Fibroblast of lung (primary cell): ENCODE measurements around the gene CENPW. TPM values are rescaled to one million over a fixed set of nuclear protein-coding genes. Genes with fewer than 3 reads are reported as not detected.

ENCODE experiments used
- DNase-seq, 2 donors: peaks; one replicate each; pipeline versions ENCODE4 v3.0.0 to v3.0.0-alpha.2; 2010; ENCODE audit warnings: low read depth in 2 of 2
- H2AFZ ChIP-seq: 2 replicates; pipeline ENCODE4 v1.5.1; 2012; ENCODE audit warnings: low read length, control low read depth, inconsistent platforms
- H3K27ac ChIP-seq: 2 replicates; pipeline ENCODE4 v1.5.1; 2011; ENCODE audit warnings: low read length, control low read depth; ENCODE audit not compliant: insufficient read depth
- H3K27me3 ChIP-seq: 2 replicates; pipeline ENCODE4 v1.5.1; 2011; ENCODE audit warnings: mild to moderate bottlenecking, low read length; ENCODE audit not compliant: control insufficient read depth, insufficient read depth
- H3K36me3 ChIP-seq: 2 replicates; pipeline ENCODE4 v1.5.1; 2011; ENCODE audit warnings: low read length; ENCODE audit not compliant: control insufficient read depth, insufficient read depth
- H3K4me1 ChIP-seq: 2 replicates; pipeline ENCODE4 v1.5.1; 2011; ENCODE audit warnings: low read length; ENCODE audit not compliant: control insufficient read depth, insufficient read depth; ENCODE audit errors: extremely low read depth
- H3K4me2 ChIP-seq: 2 replicates; pipeline ENCODE4 v1.5.1; 2011; ENCODE audit warnings: low read length, control low read depth; ENCODE audit not compliant: insufficient read depth; ENCODE audit errors: extremely low read depth
- H3K4me3 ChIP-seq, 4 experiments: fragments of 200-600 bp in 1 of 4; sonication (generic) in 1 of 4; replicated peaks in 1 of 4; 2 replicates each; pipeline ENCODE4 v1.5.1; 2011 to 2016; ENCODE audit warnings: low read length in 4 of 4, low read depth in 3 of 4, mild to moderate bottlenecking in 3 of 4, control low read depth in 2 of 4, inconsistent platforms in 1 of 4, mixed read lengths in 1 of 4; ENCODE audit not compliant: insufficient read depth in 1 of 4; ENCODE audit errors: control extremely low read depth in 1 of 4
- H3K79me2 ChIP-seq: 2 replicates; pipeline ENCODE4 v1.5.1; 2012; ENCODE audit warnings: mild to moderate bottlenecking, low read length, inconsistent platforms; ENCODE audit not compliant: control insufficient read depth, insufficient read depth
- H3K9ac ChIP-seq: 2 replicates; pipeline ENCODE4 v1.5.1; 2011; ENCODE audit warnings: mild to moderate bottlenecking, low read length, control low read depth; ENCODE audit not compliant: insufficient read depth
- H3K9me3 ChIP-seq: 2 replicates; pipeline ENCODE4 v1.5.1; 2012; ENCODE audit warnings: low read depth, low read length; ENCODE audit not compliant: control insufficient read depth, insufficient read depth
- H4K20me1 ChIP-seq: 2 replicates; pipeline ENCODE4 v1.5.1; 2011; ENCODE audit warnings: low read length; ENCODE audit not compliant: control insufficient read depth, insufficient read depth; ENCODE audit errors: extremely low read depth
- EZH2 ChIP-seq: IDR thresholded peaks from 2 replicates; pipeline ENCODE4 v1.5.1; 2012; ENCODE audit warnings: low read length, control low read depth, mild to moderate bottlenecking; ENCODE audit errors: missing control alignments
- polyA plus RNA-seq, 2 donors: library from polyadenylated mRNA; depleted of rRNA in 1 of 2; stranded (reverse) in 1 of 2; unstranded in 1 of 2; fragments of >200 nt; gene quantifications; 2 replicates each; pipeline ENCODE4 v1.2.1, GENCODE V29; 2011 to 2012; ENCODE audit warnings: missing spikeins in 1 of 2
- total RNA-seq: library from RNA; depleted of rRNA; stranded (reverse); fragments of >200 nt; gene quantifications from 2 replicates; pipeline ENCODE4 v1.2.1, GENCODE V29; 2014
- TF ChIP-seq, protein P1 (sequence below), 2 donors: IDR thresholded peaks in 1 of 2; conservative IDR thresholded peaks in 1 of 2; 1 replicate in 1 of 2; 2 replicates in 1 of 2; pipeline ENCODE4 v1.5.1; 2011 to 2012; ENCODE audit warnings: low read length in 2 of 2, control low read depth in 1 of 2, inconsistent platforms in 1 of 2, low read depth in 1 of 2, mild to moderate bottlenecking in 1 of 2

CENPW gene
- total and polyA plus RNA-seq, 2 donors (not counting 1 experiment from before 2014, with no cell fraction given), result 8.3 TPM

DNA sequence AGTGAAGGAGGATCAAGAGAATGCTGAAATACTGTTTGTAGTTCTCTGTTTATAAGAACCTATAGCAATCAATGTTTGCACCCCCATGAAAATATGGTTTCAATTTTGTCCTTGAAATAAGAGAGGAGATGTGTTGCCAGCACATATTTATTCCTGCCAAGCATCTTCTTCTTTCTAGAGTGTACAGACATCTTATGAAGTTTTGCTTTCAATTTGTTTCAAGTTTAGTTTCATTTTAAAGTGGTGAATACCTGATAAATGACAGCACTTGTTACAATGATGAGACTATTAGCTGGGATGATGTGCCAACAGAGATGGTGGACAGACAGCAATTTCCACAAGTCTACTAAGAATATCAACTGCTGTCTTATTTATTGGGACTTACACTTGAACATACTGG, 39.2 kb upstream of the CENPW start:
- no peak overlapping the region for H3K4me3 ChIP-seq
- no peaks in the 10 kb centered on the region for H3K36me3 ChIP-seq
- no peak overlapping the region for H3K9ac ChIP-seq
- H2AFZ ChIP-seq, result no peak overlapping the region
- H3K79me2 ChIP-seq, result no peaks in the 10 kb centered on the region
- H3K27ac ChIP-seq, result no peak overlapping the region
- no peaks in the 10 kb centered on the region for H3K4me1 ChIP-seq
- DNase-seq, result no peak
- no peak for TF ChIP-seq EZH2
- TF ChIP-seq, protein P1, sequence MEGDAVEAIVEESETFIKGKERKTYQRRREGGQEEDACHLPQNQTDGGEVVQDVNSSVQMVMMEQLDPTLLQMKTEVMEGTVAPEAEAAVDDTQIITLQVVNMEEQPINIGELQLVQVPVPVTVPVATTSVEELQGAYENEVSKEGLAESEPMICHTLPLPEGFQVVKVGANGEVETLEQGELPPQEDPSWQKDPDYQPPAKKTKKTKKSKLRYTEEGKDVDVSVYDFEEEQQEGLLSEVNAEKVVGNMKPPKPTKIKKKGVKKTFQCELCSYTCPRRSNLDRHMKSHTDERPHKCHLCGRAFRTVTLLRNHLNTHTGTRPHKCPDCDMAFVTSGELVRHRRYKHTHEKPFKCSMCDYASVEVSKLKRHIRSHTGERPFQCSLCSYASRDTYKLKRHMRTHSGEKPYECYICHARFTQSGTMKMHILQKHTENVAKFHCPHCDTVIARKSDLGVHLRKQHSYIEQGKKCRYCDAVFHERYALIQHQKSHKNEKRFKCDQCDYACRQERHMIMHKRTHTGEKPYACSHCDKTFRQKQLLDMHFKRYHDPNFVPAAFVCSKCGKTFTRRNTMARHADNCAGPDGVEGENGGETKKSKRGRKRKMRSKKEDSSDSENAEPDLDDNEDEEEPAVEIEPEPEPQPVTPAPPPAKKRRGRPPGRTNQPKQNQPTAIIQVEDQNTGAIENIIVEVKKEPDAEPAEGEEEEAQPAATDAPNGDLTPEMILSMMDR (conservative IDR thresholded peaks at IDR 0.05 in 1 of 2, IDR thresholded peaks at IDR 0.05 in 1 of 2; ENCODE audit: low read depth in 1 of 2, low read length in 2 of 2), result no peak
- H3K27me3 ChIP-seq, result no peaks in the 10 kb centered on the region
- H3K9me3 ChIP-seq, result no peaks in the 10 kb centered on the region
- no peaks in the 10 kb centered on the region for H4K20me1 ChIP-seq
- H3K4me2 ChIP-seq, result no peak overlapping the region

DNA sequence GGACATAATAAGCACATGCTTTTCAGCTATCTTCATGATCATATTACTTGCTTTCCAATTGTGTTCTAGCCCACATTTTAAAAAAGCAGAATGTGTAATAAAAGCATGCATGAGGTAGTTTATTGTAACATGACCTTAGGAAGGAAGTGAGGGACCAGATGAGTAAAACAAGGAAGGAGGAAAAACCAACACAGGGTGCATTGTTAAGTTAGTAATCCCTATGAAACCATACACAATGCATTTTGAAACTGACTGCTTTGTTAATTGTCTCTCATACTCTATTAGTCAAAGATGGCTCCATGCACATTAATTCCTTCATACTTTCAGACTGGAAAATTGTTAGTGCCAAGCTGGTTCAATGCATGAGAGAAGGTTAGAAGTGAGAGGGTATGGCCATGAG, 37.7 kb upstream of the CENPW start:
- H3K36me3 ChIP-seq, result no peaks in the 10 kb centered on the region
- no peaks in the 10 kb centered on the region for H3K4me1 ChIP-seq
- H3K27ac ChIP-seq, result no peak overlapping the region
- no peak for TF ChIP-seq EZH2
- TF ChIP-seq, protein P1 (conservative IDR thresholded peaks at IDR 0.05 in 1 of 2, IDR thresholded peaks at IDR 0.05 in 1 of 2; ENCODE audit: low read depth in 1 of 2, low read length in 2 of 2), result no peak
- H2AFZ ChIP-seq, result no peak overlapping the region
- H3K27me3 ChIP-seq, result no peaks in the 10 kb centered on the region
- no peak overlapping the region for H3K4me3 ChIP-seq
- no peak overlapping the region for H3K9ac ChIP-seq
- DNase-seq, result peak in 1 of 2 donors; percentile 1
- H3K4me2 ChIP-seq, result no peak overlapping the region
- H3K9me3 ChIP-seq, result no peaks in the 10 kb centered on the region
- no peaks in the 10 kb centered on the region for H3K79me2 ChIP-seq
- no peaks in the 10 kb centered on the region for H4K20me1 ChIP-seq

DNA sequence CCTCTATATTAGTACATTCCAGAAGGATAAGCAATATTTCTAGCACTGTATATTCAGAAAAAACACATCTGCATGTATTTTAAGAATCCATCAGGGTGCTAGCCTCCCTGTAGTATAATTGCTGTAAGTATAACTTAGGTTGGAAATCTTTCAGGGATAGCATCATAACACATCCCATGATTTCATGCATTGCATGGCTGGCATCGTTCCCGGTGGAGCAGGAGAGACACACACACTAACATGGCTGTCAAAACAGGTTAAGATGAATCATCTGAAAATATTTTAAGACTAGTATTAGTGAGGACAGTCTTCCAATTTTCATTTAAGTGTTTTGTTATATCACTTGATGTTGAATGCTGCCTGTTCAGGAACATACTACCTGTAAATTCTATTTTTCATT, 32.1 kb upstream of the CENPW start:
- H2AFZ ChIP-seq, result no peak overlapping the region
- H3K36me3 ChIP-seq, result no peaks in the 10 kb centered on the region
- DNase-seq, result peak; percentile 72 to 80
- no peaks in the 10 kb centered on the region for H4K20me1 ChIP-seq
- no peak overlapping the region for H3K27ac ChIP-seq
- H3K9me3 ChIP-seq, result no peaks in the 10 kb centered on the region
- H3K27me3 ChIP-seq, result no peaks in the 10 kb centered on the region
- no peak overlapping the region for H3K4me3 ChIP-seq
- no peak for TF ChIP-seq EZH2
- no peaks in the 10 kb centered on the region for H3K79me2 ChIP-seq
- no peaks in the 10 kb centered on the region for H3K4me1 ChIP-seq
- H3K9ac ChIP-seq, result no peak overlapping the region
- no peak overlapping the region for H3K4me2 ChIP-seq
